Endothelial cell (in vitro differentiated cells): ENCODE measurements around the gene IPO13. TPM values are rescaled to one million over a fixed set of nuclear protein-coding genes. Genes with fewer than 3 reads are reported as not detected.

Experiments
- DNase-seq: peaks from one replicate; pipeline ENCODE4 v3.0.0; 2021; ENCODE audit warnings: low spot score
- H3K27ac Mint-ChIP-seq: one replicate; pipeline ENCODE4 v1.8.0; 2021; ENCODE audit warnings: mixed read lengths, inconsistent platforms; ENCODE audit not compliant: unreplicated experiment
- H3K27me3 Mint-ChIP-seq: one replicate; pipeline ENCODE4 v1.8.0; 2021; ENCODE audit warnings: mild to moderate bottlenecking, moderate library complexity, mixed read lengths, inconsistent platforms; ENCODE audit not compliant: unreplicated experiment
- H3K36me3 Mint-ChIP-seq: one replicate; pipeline ENCODE4 v1.8.0; 2021; ENCODE audit warnings: mild to moderate bottlenecking, low read depth, mixed read lengths, inconsistent platforms; ENCODE audit not compliant: unreplicated experiment
- H3K4me1 Mint-ChIP-seq: one replicate; pipeline ENCODE4 v1.8.0; 2021; ENCODE audit warnings: mild to moderate bottlenecking, mixed read lengths, inconsistent platforms; ENCODE audit not compliant: unreplicated experiment
- H3K4me3 Mint-ChIP-seq: one replicate; pipeline ENCODE4 v1.8.0; 2021; ENCODE audit warnings: mild to moderate bottlenecking, mixed read lengths, inconsistent platforms; ENCODE audit not compliant: unreplicated experiment
- H3K9me3 Mint-ChIP-seq: one replicate; pipeline ENCODE4 v1.8.0; 2021; ENCODE audit warnings: mixed read lengths, inconsistent platforms; ENCODE audit not compliant: unreplicated experiment
- CTCF ChIP-seq: fragments of 200-600 bp; sonication (generic); IDR thresholded peaks from one replicate; pipeline ENCODE4 v1.5.0; 2021; ENCODE audit warnings: antibody characterized with exemption; ENCODE audit not compliant: unreplicated experiment
- total RNA-seq: library from RNA; stranded (reverse); fragmentation: NEBNext Ultra II Directional; extraction: Animal tissue kit (Norgen Biotek cat#: 25700); gene quantifications from one replicate; pipeline ENCODE4 v1.2.1, GENCODE V29; 2021; ENCODE audit not compliant: unreplicated experiment

IPO13 gene
- total RNA-seq, 1 donor from 2014 or later = 31.5 TPM

GRCh38 chr1:44000122-44000665 lies 53.4 kb downstream of the IPO13 start:
- H3K27me3 Mint-ChIP-seq = peaks cover 3% of the 10 kb centered on the region
- no peak overlapping the region for H3K4me3 Mint-ChIP-seq
- TF ChIP-seq CTCF = no peak
- H3K27ac Mint-ChIP-seq = no peak overlapping the region
- no peaks in the 10 kb centered on the region for H3K9me3 Mint-ChIP-seq
- DNase-seq = no peak
- no peaks in the 10 kb centered on the region for H3K36me3 Mint-ChIP-seq
- H3K4me1 Mint-ChIP-seq = no peaks in the 10 kb centered on the region

DNA sequence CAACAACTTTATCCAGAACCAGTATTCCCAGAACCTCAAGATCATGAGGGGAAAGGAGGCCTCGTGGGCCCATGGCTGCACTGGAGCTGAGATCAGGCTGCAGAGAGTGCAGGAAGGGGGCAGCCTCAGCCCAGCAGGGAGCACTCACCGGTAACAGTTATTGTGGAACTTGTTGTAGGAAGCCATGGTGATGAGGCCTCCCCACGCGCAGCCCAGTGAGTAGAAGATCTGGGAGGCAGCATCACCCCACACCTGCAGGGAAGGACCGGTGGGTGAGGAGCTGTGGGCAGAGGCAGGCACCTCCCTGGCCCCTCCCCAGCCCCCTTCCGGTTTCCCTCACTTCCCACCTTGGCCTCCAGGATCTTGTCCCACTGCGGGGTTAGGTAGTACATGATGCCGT lies 55.4 kb downstream of the IPO13 start:
- H3K4me3 Mint-ChIP-seq = no peak overlapping the region
- TF ChIP-seq CTCF = no peak
- H3K9me3 Mint-ChIP-seq = no peaks in the 10 kb centered on the region
- H3K36me3 Mint-ChIP-seq = no peaks in the 10 kb centered on the region
- H3K27ac Mint-ChIP-seq = no peak overlapping the region
- H3K4me1 Mint-ChIP-seq = no peaks in the 10 kb centered on the region
- H3K27me3 Mint-ChIP-seq = peaks cover 7% of the 10 kb centered on the region
- no peak for DNase-seq

- no peaks in the 10 kb centered on the region for H3K36me3 Mint-ChIP-seq
- H3K27me3 Mint-ChIP-seq = peaks cover 7% of the 10 kb centered on the region
- no peaks in the 10 kb centered on the region for H3K4me1 Mint-ChIP-seq
- no peak for DNase-seq
- peak; percentile 57 for TF ChIP-seq CTCF
- H3K4me3 Mint-ChIP-seq = no peak overlapping the region
- H3K9me3 Mint-ChIP-seq = no peaks in the 10 kb centered on the region
- no peak overlapping the region for H3K27ac Mint-ChIP-seq
Observed at GRCh38 chr1:44002606-44003157, 55.9 kb downstream of the IPO13 start.

DNA sequence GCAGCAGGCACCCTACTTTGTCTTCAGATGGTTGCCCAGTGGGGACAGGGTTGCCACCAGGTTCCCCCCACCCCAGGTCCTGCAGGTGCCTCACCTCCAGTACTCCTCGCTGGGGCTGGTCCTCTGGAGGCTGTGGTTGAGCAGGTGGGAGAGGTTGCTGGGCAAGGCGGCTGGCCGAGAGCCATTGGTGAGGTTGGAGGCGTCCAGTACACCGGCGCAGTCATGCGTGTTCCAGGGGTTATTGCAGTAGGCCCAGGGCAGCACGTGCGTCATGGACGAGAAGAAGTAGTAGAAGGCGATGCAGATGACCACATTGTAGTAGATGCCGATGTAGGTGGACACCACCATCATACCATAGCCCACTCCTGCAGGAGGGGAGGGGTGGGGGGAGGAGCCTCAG lies 61.5 kb downstream of the IPO13 start:
- Mint-ChIP-seq H3K36me3 (no peaks in the 10 kb centered on the region), H3K9me3 (no peaks in the 10 kb centered on the region), H3K4me1 (no peaks in the 10 kb centered on the region), H3K27ac (no peak overlapping the region), H3K27me3 (peaks cover 6% of the 10 kb centered on the region), H3K4me3 (no peak overlapping the region)
- no peak for DNase-seq
- no peak for TF ChIP-seq CTCF

GRCh38 chr1:44010935-44011471 lies 64.3 kb downstream of the IPO13 start:
- no peaks in the 10 kb centered on the region for H3K36me3 Mint-ChIP-seq
- H3K9me3 Mint-ChIP-seq = no peaks in the 10 kb centered on the region
- H3K4me1 Mint-ChIP-seq = no peaks in the 10 kb centered on the region
- no peak for TF ChIP-seq CTCF
- H3K27ac Mint-ChIP-seq = no peak overlapping the region
- H3K27me3 Mint-ChIP-seq = peaks cover 9% of the 10 kb centered on the region
- no peak for DNase-seq
- H3K4me3 Mint-ChIP-seq = no peak overlapping the region
